Spleen (tissue), 7 donors: ENCODE measurements around the gene TMEM232.

ENCODE experiments used
- POLR2A ChIP-seq, 3 donors: fragments of 450-650 bp; IDR thresholded peaks; one replicate each; pipeline ENCODE4 v1.5.1; 2017; ENCODE audit warnings: antibody characterized with exemption in 3 of 3, mild to moderate bottlenecking in 1 of 3
- TF ChIP-seq, protein P1 (sequence below), 11 experiments: fragments of 200-600 bp in 7 of 11; fragments of 450-650 bp in 4 of 11; sonication (generic) in 4 of 11; IDR thresholded peaks in 8 of 11; conservative IDR thresholded peaks in 3 of 11; 1 replicate in 7 of 11; 2 replicates in 4 of 11; pipeline versions ENCODE4 v1.4.0 to v1.8.0; 2016 to 2021; ENCODE audit warnings: antibody characterized with exemption in 11 of 11, inconsistent platforms in 4 of 11, mild to moderate bottlenecking in 1 of 11
- donor health status: DM: no; HTN: no; CAD: no; lungs with moderate emphysema.
- donor health status: DM: no; HTN: no; CAD: no.
- donor health status: DM: no; HTN: no; CAD: no.

GRCh38 chr5:110383231-110383630, 343.2 kb downstream of the TMEM232 start:
- TF ChIP-seq, protein P1, sequence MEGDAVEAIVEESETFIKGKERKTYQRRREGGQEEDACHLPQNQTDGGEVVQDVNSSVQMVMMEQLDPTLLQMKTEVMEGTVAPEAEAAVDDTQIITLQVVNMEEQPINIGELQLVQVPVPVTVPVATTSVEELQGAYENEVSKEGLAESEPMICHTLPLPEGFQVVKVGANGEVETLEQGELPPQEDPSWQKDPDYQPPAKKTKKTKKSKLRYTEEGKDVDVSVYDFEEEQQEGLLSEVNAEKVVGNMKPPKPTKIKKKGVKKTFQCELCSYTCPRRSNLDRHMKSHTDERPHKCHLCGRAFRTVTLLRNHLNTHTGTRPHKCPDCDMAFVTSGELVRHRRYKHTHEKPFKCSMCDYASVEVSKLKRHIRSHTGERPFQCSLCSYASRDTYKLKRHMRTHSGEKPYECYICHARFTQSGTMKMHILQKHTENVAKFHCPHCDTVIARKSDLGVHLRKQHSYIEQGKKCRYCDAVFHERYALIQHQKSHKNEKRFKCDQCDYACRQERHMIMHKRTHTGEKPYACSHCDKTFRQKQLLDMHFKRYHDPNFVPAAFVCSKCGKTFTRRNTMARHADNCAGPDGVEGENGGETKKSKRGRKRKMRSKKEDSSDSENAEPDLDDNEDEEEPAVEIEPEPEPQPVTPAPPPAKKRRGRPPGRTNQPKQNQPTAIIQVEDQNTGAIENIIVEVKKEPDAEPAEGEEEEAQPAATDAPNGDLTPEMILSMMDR (IDR thresholded peaks at IDR 0.05 in 8 of 11, conservative IDR thresholded peaks at IDR 0.05 in 3 of 11): no peak
- no peak for TF ChIP-seq POLR2A (IDR thresholded peaks at IDR 0.05)
